ENCODE measurements around the gene NPAS4. TPM values are rescaled to one million over a fixed set of nuclear protein-coding genes. Genes with fewer than 3 reads are reported as not detected.

The NPAS4 gene
- polyA plus RNA-seq, 2 of the 4 experiments (the other 2 are of a cell fraction), result 0.03 TPM; not detected in 1

DNA sequence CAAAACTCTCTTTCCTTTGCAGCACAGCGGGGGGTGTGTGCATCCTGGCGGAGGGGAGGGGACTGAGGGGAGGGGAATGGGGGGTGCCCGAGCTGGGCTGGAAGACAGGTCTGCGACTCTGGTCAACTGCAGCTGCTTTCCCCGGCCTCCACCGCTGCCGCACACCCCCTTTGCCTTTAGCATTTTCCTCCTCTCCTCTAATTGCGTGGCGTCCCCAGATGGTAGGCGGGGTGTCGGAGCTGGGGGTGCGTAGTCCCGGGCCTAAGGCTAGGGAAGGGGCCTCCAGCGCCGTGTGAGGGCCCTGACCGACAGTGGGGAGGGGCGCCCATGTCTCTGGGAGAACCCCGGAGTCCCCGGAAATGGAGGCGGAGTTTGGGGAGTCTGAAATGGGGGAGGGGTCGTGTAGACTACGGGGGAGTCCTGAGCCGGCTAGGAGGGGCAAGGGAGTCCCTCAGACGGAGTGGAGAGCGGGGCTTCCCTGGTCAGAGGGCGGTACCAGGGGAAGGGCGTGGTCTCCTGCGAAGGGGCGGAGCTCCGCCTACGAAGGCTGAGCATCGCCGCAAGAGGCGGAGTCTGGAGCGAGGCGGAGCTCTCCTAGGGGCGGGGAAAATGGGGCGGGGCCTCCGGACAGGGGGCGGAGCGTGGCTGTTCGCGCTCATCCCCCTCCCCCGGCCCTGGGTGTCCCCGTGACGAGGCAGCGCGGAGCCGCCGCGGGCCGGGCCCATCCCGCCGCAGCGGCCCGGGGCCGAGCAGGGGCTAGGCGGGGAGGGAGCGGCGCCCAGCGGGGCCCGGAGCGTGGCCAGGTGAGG is 45.6 kb downstream of the NPAS4 start, which contains the start of gene PELI3:
PELI3 (plus strand) TSS at position 681 of the 809 bp plus-strand sequence. CDS start 1,224 bp downstream, outside the sequence.
- 11% methylated on average over 22 of the region's 63 CpGs for WGBS (ENCODE audit: missing lambda C conversion rate)
- ChIA-PET CTCF (interaction anchor here (0.7 to 2.9 kb wide), 7 partner anchors 13 to 59 kb away, joined by 3 to 14 read pairs (median 3); partner anchors contain the start of genes DPP3, MRPL11 and NPAS4), POLR2A (interaction anchor here (0.5 to 3.9 kb wide), 13 partner anchors 8 to 1339 kb away, joined by 3 to 47 read pairs (median 4); partner anchors contain the start of genes CCDC87, CCS, DPP3 and MRPL11)
- DNase-seq (ENCODE audit: low read depth in 1 of 2, low spot score in 1 of 2) (peak; percentile 84 to 89), ATAC-seq (peak; percentile 86 to 94), FAIRE-seq (no peak)
- peak within 1 kb of the TSS; percentile 76 to 95 for H3K27ac ChIP-seq
- H3K9me3 ChIP-seq, result peaks cover 1% of the 10 kb centered on the region
- H3K4me2 ChIP-seq, result peak within 1 kb of the TSS; percentile 93
- TF ChIP-seq ELK1 (IDR thresholded peaks at IDR 0.05; ENCODE audit: low read depth, low read length) (no peak), PHF8 (IDR thresholded peaks at IDR 0.05; ENCODE audit: borderline replicate concordance, low read depth) (peak; percentile 32; the same call in 1 of the 2 replicates), BCL3 (IDR thresholded peaks at IDR 0.05) (0 out of 3 replicates have a peak, but pooled peaks have one; percentile 34), GATA3 (IDR thresholded peaks at IDR 0.05; ENCODE audit: borderline replicate concordance) (no peak), ESRRA (IDR thresholded peaks at IDR 0.05; ENCODE audit: borderline replicate concordance, low read length) (no peak), JUN (IDR thresholded peaks at IDR 0.05) (peak in 1 of 2 experiments; percentile 28; a peak in 1 of 5 replicates), NPAS2 (CRISPR knock-in tag; IDR thresholded peaks at IDR 0.05; ENCODE audit: borderline replicate concordance) (no peak), POLR2A (IDR thresholded peaks at IDR 0.05; ENCODE audit: low read length) (peak; percentile 17)
- TF ChIP-seq, protein P1, sequence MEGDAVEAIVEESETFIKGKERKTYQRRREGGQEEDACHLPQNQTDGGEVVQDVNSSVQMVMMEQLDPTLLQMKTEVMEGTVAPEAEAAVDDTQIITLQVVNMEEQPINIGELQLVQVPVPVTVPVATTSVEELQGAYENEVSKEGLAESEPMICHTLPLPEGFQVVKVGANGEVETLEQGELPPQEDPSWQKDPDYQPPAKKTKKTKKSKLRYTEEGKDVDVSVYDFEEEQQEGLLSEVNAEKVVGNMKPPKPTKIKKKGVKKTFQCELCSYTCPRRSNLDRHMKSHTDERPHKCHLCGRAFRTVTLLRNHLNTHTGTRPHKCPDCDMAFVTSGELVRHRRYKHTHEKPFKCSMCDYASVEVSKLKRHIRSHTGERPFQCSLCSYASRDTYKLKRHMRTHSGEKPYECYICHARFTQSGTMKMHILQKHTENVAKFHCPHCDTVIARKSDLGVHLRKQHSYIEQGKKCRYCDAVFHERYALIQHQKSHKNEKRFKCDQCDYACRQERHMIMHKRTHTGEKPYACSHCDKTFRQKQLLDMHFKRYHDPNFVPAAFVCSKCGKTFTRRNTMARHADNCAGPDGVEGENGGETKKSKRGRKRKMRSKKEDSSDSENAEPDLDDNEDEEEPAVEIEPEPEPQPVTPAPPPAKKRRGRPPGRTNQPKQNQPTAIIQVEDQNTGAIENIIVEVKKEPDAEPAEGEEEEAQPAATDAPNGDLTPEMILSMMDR (IDR thresholded peaks at IDR 0.05), result no peak
- peak within 1 kb of the TSS; percentile 72 for H3K4me3 ChIP-seq
- peaks cover 10% of the 10 kb centered on the region for H3K4me1 ChIP-seq

- DNase-seq (ENCODE audit: low read depth in 1 of 2, low spot score in 1 of 2) (peak; percentile 30 to 73), ATAC-seq (peak; percentile 67 to 77), FAIRE-seq (no peak)
- WGBS (ENCODE audit: missing lambda C conversion rate), result 14% methylated on average over 18 of the region's 72 CpGs
- H3K4me2 ChIP-seq, result peak overlapping the region; percentile 93
- H3K27ac ChIP-seq, result peak overlapping the region; percentile 76 to 95
- H3K4me3 ChIP-seq, result peak overlapping the region; percentile 72
- ChIA-PET CTCF (interaction anchor here (0.7 to 4.8 kb wide), 8 partner anchors 12 to 60 kb away, joined by 3 to 37 read pairs (median 4); partner anchors contain the start of genes DPP3, MRPL11 and NPAS4), POLR2A (interaction anchor here (0.8 to 3.9 kb wide), 8 partner anchors 9 to 171 kb away, joined by 3 to 47 read pairs (median 7); partner anchors contain the start of genes CCDC87, CCS, DPP3 and MRPL11)
- H3K9me3 ChIP-seq, result no peaks in the 10 kb centered on the region; the same call in 1 of the 3 replicates
- TF ChIP-seq ZC3H11A (IDR thresholded peaks at IDR 0.05), result no peak
- no peak for TF ChIP-seq MAZ (IDR thresholded peaks at IDR 0.05; ENCODE audit: borderline replicate concordance, low read depth, low read length)
- TF ChIP-seq, protein P1 (IDR thresholded peaks at IDR 0.05), result 0 out of 3 replicates have a peak, but pooled peaks have one; percentile 9
- TF ChIP-seq, protein P2, sequence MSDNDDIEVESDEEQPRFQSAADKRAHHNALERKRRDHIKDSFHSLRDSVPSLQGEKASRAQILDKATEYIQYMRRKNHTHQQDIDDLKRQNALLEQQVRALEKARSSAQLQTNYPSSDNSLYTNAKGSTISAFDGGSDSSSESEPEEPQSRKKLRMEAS (IDR thresholded peaks at IDR 0.05), result no peak
- TF ChIP-seq FOSB (CRISPR knock-in tag; IDR thresholded peaks at IDR 0.05), result no peak
- no peak for TF ChIP-seq EP300 (IDR thresholded peaks at IDR 0.05)
- peak; percentile 6; the same call in 1 of the 2 replicates for TF ChIP-seq POLR2A (IDR thresholded peaks at IDR 0.05; ENCODE audit: low read length)
- TF ChIP-seq PHF8 (IDR thresholded peaks at IDR 0.05; ENCODE audit: borderline replicate concordance, low read depth), result 0 out of 2 replicates have a peak, but pooled peaks have one; percentile 22
- peaks cover 10% of the 10 kb centered on the region for H3K4me1 ChIP-seq
These were observed 46.3 kb downstream of the NPAS4 start for GRCh38 chr11:66467034-66467659.
